Measurements from ENCODE around the gene LIPN.
"Not testable (repeated sequence)": the region's sequence is repeated elsewhere in the genome, so short reads cannot be mapped to it uniquely, and the experiment has no call there.

Gene LIPN, protein sequence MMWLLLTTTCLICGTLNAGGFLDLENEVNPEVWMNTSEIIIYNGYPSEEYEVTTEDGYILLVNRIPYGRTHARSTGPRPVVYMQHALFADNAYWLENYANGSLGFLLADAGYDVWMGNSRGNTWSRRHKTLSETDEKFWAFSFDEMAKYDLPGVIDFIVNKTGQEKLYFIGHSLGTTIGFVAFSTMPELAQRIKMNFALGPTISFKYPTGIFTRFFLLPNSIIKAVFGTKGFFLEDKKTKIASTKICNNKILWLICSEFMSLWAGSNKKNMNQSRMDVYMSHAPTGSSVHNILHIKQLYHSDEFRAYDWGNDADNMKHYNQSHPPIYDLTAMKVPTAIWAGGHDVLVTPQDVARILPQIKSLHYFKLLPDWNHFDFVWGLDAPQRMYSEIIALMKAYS

DNA sequence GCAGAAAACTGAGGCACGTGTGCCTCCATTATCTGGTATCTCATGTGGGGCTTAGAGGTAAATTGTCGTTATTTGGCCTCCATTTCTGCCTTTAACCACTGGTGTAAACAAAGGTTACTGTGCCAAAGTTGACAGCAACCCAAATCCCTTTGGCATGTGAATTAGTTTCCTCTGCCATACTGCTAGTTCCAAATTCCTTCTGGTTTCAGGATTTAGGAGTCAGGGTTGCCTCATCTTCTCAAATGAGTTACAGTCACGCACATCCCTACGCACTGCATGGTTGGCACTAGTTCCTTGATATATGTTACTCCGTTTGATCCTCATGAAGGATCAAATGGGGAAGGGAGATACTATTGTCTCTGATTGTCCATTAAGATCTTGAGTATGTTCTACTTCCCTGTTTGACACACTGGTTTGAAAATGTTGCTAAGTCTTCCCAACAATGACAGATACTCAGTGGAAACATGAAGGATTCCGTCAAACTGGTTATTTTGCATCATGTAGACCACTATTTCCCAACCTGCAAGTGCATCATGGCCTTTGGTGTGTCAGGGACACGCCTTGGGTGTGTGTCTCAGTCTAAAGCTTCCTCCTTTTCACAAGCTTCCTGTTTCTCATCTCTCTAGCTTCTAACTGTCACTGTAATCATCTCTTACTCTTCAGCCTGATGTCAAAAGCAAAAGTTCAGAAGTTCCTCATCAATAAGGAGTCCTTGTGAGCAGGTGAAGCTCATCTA is at the start of gene LIPN:
Gene LIPN (plus strand): TSS at position 655 of the 736 bp plus-strand sequence. CDS start 1,386 bp downstream, outside the sequence.
- no peaks in the 10 kb centered on the region for H3K27me3 ChIP-seq (ENCODE audit: control insufficient read depth, insufficient read depth, low read length)
- H3K9me3 ChIP-seq (ENCODE audit: control insufficient read depth, insufficient read depth, low read depth, low read length) = no peaks in the 10 kb centered on the region
- no peak within 1 kb of the TSS for H3K4me3 ChIP-seq (ENCODE audit: low read depth, low read length)
- no peaks in the 10 kb centered on the region for H3K36me3 ChIP-seq (ENCODE audit: control insufficient read depth, insufficient read depth, low read length)
- no peak within 1 kb of the TSS for H3K9ac ChIP-seq (ENCODE audit: low read length)
- H3K27ac ChIP-seq (ENCODE audit: low read depth, low read length) = no peak within 1 kb of the TSS
- no peaks in the 10 kb centered on the region for H3K4me1 ChIP-seq (ENCODE audit: control insufficient read depth, insufficient read depth, low read length)

DNA sequence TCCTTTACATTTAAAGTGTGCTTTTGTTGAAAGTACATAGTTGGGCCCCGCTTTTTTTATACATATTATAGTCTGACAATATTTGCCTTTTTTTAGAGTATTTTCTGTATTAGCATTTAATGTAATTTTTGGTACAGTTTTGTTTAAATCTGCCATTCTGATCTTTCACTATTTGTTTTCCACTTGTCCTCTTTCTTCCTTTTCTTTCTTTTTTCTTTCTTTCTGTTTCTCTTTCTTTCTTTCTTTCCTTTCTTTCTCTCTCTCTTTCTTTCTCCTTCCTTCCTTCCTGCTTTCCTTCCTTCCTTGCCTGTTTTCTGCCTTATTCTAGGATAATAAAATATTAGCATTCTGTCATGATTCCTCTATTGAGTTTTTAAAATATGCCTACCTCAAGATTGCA is 44.3 kb upstream of the LIPN start:
- H3K36me3 ChIP-seq (ENCODE audit: control insufficient read depth, insufficient read depth, low read length) = no peaks in the 10 kb centered on the region
- H3K9ac ChIP-seq (ENCODE audit: low read length) = no peak overlapping the region
- no peak overlapping the region for H3K4me3 ChIP-seq (ENCODE audit: low read depth, low read length)
- no peaks in the 10 kb centered on the region for H3K4me1 ChIP-seq (ENCODE audit: control insufficient read depth, insufficient read depth, low read length)
- no peaks in the 10 kb centered on the region for H3K9me3 ChIP-seq (ENCODE audit: control insufficient read depth, insufficient read depth, low read depth, low read length)
- no peak overlapping the region for H3K27ac ChIP-seq (ENCODE audit: low read depth, low read length)
- H3K27me3 ChIP-seq (ENCODE audit: control insufficient read depth, insufficient read depth, low read length) = peaks cover 21% of the 10 kb centered on the region; the same call in 1 of the 2 replicates

DNA sequence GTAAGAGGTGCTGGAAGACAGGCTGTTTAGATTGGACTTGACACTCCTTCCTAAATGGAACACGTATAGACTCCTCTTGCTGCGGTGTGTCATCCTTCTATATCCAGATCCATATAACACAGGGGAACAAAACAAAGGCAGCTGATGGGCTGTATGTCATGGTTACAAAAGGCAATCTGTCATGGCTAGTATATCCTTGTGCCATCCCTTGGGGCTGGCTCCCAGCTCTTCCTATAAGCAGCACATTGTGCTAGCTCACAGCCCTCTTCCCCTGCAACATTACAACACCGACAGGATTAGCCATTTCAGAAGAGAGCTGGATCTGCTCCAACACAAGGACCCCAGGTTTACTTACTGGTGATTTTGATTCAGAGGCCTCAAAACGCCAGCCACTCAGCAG is 38.4 kb upstream of the LIPN start:
- Histone ChIP-seq H3K4me3 (ENCODE audit: low read depth, low read length) (no peak overlapping the region), H3K4me1 (ENCODE audit: control insufficient read depth, insufficient read depth, low read length) (no peaks in the 10 kb centered on the region), H3K27ac (ENCODE audit: low read depth, low read length) (no peak overlapping the region), H3K27me3 (ENCODE audit: control insufficient read depth, insufficient read depth, low read length) (peaks cover 34% of the 10 kb centered on the region), H3K9ac (ENCODE audit: low read length) (no peak overlapping the region), H3K9me3 (ENCODE audit: control insufficient read depth, insufficient read depth, low read depth, low read length) (no peaks in the 10 kb centered on the region), H3K36me3 (ENCODE audit: control insufficient read depth, insufficient read depth, low read length) (no peaks in the 10 kb centered on the region)

DNA sequence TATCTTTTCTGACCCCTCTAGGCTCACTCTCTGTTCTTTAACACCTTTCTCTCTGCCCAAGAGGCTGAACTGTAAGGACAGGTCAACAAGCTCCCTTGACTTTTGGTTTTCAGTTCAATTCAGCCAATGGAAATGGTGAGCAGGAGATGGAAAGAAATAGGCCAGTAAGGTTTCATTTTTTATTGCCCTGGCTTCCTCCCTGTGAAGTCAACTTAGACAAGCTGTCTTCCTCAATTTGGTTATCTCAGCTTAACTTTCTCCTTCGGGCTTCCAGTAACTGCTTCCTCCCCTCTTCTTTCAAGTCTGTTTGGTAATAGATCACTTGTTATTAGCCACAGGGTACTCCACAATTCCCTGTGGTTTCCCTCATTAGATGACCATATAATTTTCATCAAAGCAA is 34.0 kb upstream of the LIPN start:
- no peak overlapping the region for H3K27ac ChIP-seq (ENCODE audit: low read depth, low read length)
- H3K9ac ChIP-seq (ENCODE audit: low read length) = no peak overlapping the region
- no peaks in the 10 kb centered on the region for H3K9me3 ChIP-seq (ENCODE audit: control insufficient read depth, insufficient read depth, low read depth, low read length)
- H3K36me3 ChIP-seq (ENCODE audit: control insufficient read depth, insufficient read depth, low read length) = no peaks in the 10 kb centered on the region
- H3K4me3 ChIP-seq (ENCODE audit: low read depth, low read length) = no peak overlapping the region
- peaks cover 43% of the 10 kb centered on the region for H3K27me3 ChIP-seq (ENCODE audit: control insufficient read depth, insufficient read depth, low read length)
- no peaks in the 10 kb centered on the region for H3K4me1 ChIP-seq (ENCODE audit: control insufficient read depth, insufficient read depth, low read length)

DNA sequence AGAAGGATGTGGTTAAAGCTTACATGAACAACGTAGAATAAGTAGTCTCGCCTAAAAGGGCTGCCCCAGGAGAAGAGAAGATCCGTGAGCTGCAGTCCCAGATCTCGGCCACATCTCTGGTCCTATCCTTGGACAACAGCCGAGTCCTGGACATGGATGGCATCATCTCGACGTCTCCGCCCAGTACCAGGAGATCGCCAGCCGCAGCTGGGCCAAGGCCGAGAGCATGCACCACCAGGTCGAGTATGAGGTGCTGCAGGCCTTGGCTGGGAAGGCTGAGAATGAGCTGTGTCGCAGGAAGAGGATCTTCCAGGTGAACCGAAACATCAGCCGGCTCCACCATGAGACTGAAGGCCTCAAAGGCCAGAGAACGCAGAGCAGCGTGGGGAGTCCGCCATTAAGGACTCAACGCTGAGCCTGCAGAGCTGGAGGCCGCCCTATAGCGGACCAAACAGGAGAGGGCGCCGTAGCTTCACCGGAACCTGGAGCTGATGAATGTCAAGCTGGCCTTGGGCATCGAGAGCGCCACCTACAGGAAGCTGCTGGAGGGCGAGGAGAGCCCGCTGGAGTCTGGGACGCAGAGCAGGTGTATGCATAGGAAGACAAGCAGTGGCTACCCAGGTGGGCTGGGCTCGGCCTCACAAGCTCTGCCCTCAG is 31.6 kb upstream of the LIPN start:
- Histone ChIP-seq H3K36me3 (ENCODE audit: control insufficient read depth, insufficient read depth, low read length) (no peaks in the 10 kb centered on the region), H3K9ac (ENCODE audit: low read length) (no peak overlapping the region), H3K27ac (ENCODE audit: low read depth, low read length) (no peak overlapping the region), H3K27me3 (ENCODE audit: control insufficient read depth, insufficient read depth, low read length) (peaks cover 43% of the 10 kb centered on the region), H3K4me3 (ENCODE audit: low read depth, low read length) (no peak overlapping the region), H3K4me1 (ENCODE audit: control insufficient read depth, insufficient read depth, low read length) (peaks cover 6% of the 10 kb centered on the region), H3K9me3 (ENCODE audit: control insufficient read depth, insufficient read depth, low read depth, low read length) (no peaks in the 10 kb centered on the region)

DNA sequence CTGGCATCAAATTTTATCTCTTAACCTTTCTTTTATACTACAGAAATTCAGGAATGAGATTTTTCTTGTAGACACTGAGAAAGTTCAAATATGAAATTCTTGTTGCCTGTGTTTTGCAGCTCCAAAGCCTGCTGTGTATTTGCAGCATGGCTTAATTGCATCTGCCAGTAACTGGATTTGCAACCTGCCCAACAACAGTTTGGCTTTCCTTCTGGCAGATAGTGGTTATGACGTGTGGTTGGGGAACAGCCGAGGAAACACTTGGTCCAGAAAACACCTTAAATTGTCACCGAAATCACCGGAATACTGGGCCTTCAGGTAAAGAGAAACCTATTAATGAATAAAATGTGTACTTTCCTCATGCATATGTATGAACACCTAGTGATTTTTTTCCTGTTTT is 29.0 kb upstream of the LIPN start:
- Histone ChIP-seq H3K36me3 (ENCODE audit: control insufficient read depth, insufficient read depth, low read length) (no peaks in the 10 kb centered on the region), H3K4me3 (ENCODE audit: low read depth, low read length) (no peak overlapping the region), H3K4me1 (ENCODE audit: control insufficient read depth, insufficient read depth, low read length) (peaks cover 6% of the 10 kb centered on the region), H3K9me3 (ENCODE audit: control insufficient read depth, insufficient read depth, low read depth, low read length) (no peaks in the 10 kb centered on the region), H3K9ac (ENCODE audit: low read length) (no peak overlapping the region), H3K27me3 (ENCODE audit: control insufficient read depth, insufficient read depth, low read length) (peaks cover 25% of the 10 kb centered on the region), H3K27ac (ENCODE audit: low read depth, low read length) (no peak overlapping the region)

DNA sequence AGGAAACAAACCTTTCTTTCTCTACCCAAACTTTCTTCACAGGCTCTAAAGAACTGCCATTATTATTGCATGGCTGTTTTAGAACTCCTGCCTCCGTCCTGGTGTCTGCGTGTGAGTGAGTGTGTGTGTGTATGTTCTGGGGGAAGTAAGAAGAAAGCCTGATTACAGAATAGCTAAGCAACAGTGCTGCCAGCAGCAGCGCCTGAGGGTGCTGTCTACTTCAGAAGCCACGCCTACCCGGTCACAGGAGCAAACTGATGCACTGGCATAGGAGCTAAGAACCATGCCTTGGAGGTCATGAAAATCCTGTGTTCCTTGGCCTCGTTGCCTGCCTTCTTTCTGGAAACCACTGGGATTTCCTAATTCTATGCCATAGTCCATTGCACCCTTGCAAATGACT is 28.5 kb upstream of the LIPN start:
- Histone ChIP-seq H3K4me1 (ENCODE audit: control insufficient read depth, insufficient read depth, low read length) (peaks cover 6% of the 10 kb centered on the region), H3K27me3 (ENCODE audit: control insufficient read depth, insufficient read depth, low read length) (peaks cover 21% of the 10 kb centered on the region), H3K4me3 (ENCODE audit: low read depth, low read length) (no peak overlapping the region), H3K9ac (ENCODE audit: low read length) (no peak overlapping the region), H3K9me3 (ENCODE audit: control insufficient read depth, insufficient read depth, low read depth, low read length) (no peaks in the 10 kb centered on the region), H3K36me3 (ENCODE audit: control insufficient read depth, insufficient read depth, low read length) (no peaks in the 10 kb centered on the region), H3K27ac (ENCODE audit: low read depth, low read length) (no peak overlapping the region)

DNA sequence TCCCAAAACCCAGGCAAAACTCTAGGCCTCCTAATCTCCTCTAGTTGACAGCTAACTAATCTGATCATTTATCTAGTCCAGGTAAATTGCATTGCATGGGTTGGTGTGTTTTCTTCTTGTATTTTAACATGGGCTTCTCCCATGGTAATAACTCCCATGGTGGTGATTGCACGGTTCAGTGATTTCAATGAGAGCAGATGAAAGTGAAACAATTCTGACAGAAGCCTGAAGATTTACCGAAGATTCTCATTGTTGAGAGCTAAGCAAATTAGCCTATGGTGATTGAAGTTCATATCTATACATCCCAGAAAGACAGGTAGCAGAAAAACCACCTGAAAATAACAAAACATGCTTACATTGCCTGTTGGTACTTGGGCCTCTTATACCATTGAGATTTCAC is 26.6 kb upstream of the LIPN start:
- Histone ChIP-seq H3K36me3 (ENCODE audit: control insufficient read depth, insufficient read depth, low read length) (no peaks in the 10 kb centered on the region), H3K4me1 (ENCODE audit: control insufficient read depth, insufficient read depth, low read length) (peaks cover 6% of the 10 kb centered on the region), H3K27me3 (ENCODE audit: control insufficient read depth, insufficient read depth, low read length) (0 out of 2 replicates have a peak, but pooled peaks cover 3% of the 10 kb centered on the region), H3K9me3 (ENCODE audit: control insufficient read depth, insufficient read depth, low read depth, low read length) (no peaks in the 10 kb centered on the region), H3K9ac (ENCODE audit: low read length) (no peak overlapping the region), H3K4me3 (ENCODE audit: low read depth, low read length) (no peak overlapping the region), H3K27ac (ENCODE audit: low read depth, low read length) (no peak overlapping the region)

DNA sequence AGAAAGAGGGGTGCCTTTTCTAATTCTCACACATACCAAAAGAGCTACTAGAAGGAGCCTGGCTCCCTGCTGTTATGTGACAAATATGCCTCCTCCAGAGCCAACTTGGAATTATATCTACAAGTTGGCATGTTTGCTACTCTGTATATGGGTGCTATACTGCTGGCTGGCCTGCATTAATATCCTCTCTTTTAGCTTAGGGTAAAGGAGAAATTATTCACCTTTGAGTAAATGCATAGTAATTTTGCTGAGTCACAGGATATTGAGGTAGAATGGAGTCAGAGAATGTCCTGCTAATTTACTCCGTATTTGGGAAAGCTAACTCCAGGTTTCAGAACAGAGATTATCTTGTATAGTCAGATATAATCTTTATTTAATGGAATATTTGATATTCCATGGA is 24.2 kb upstream of the LIPN start:
- Histone ChIP-seq H3K4me1 (ENCODE audit: control insufficient read depth, insufficient read depth, low read length) (peaks cover 6% of the 10 kb centered on the region), H3K4me3 (ENCODE audit: low read depth, low read length) (no peak overlapping the region), H3K9me3 (ENCODE audit: control insufficient read depth, insufficient read depth, low read depth, low read length) (no peaks in the 10 kb centered on the region), H3K36me3 (ENCODE audit: control insufficient read depth, insufficient read depth, low read length) (no peaks in the 10 kb centered on the region), H3K9ac (ENCODE audit: low read length) (no peak overlapping the region), H3K27me3 (ENCODE audit: control insufficient read depth, insufficient read depth, low read length) (no peaks in the 10 kb centered on the region), H3K27ac (ENCODE audit: low read depth, low read length) (no peak overlapping the region)

DNA sequence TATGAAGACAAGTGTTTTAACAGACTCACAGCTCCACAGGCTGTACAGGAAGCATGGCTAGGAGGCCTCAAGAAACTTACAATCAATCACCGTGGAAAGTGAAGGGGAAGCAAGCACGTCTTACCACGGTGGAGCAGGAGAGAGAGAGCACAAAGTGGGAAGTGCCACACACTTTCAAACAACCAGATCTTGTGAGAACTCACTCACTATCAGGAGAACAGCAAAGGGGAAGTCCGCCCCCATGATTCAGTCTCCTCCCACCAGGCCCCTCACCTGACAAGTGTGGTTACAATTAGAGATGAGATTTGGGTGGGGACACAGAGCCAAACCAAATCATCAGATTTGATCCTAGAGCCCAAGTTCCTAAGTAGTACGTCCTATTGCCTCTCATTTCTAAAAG is 17.9 kb upstream of the LIPN start:
- not testable (repeated sequence) for H3K27me3 ChIP-seq (ENCODE audit: control insufficient read depth, insufficient read depth, low read length); H3K36me3 ChIP-seq (ENCODE audit: control insufficient read depth, insufficient read depth, low read length); H3K9ac ChIP-seq (ENCODE audit: low read length); H3K27ac ChIP-seq (ENCODE audit: low read depth, low read length); H3K4me3 ChIP-seq (ENCODE audit: low read depth, low read length); H3K4me1 ChIP-seq (ENCODE audit: control insufficient read depth, insufficient read depth, low read length); H3K9me3 ChIP-seq (ENCODE audit: control insufficient read depth, insufficient read depth, low read depth, low read length)

DNA sequence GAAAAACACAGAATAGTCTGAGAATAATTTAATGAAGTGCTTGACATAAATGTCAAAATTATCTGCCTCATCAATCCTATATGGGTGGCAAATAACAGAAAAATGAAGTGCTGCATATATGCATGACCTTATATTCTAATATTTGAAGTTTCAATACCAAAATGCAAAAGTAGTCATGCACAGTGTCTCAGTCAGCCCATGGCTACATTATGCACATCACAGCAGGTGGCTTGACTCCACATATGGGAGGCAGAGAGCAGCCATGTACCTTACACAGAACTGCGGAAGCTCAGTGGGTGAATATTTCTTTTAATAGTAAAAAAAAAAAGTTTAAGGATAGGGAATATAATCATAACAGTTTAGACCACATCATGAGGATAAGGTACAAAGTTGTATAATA is 17.4 kb upstream of the LIPN start:
- no peaks in the 10 kb centered on the region for H3K36me3 ChIP-seq (ENCODE audit: control insufficient read depth, insufficient read depth, low read length)
- no peak overlapping the region for H3K9ac ChIP-seq (ENCODE audit: low read length)
- H3K4me3 ChIP-seq (ENCODE audit: low read depth, low read length) = no peak overlapping the region
- H3K4me1 ChIP-seq (ENCODE audit: control insufficient read depth, insufficient read depth, low read length) = no peaks in the 10 kb centered on the region
- H3K27ac ChIP-seq (ENCODE audit: low read depth, low read length) = no peak overlapping the region
- H3K9me3 ChIP-seq (ENCODE audit: control insufficient read depth, insufficient read depth, low read depth, low read length) = no peaks in the 10 kb centered on the region
- H3K27me3 ChIP-seq (ENCODE audit: control insufficient read depth, insufficient read depth, low read length) = no peaks in the 10 kb centered on the region

All from HUES6 (cell line).